ENCODE measurements around the gene TMEM143.

The TMEM143 gene

GRCh38 chr19:48353677-48354076 is 10.1 kb downstream of the TMEM143 start:
- no peak for TF ChIP-seq CTCF (IDR thresholded peaks at IDR 0.05; ENCODE audit: low read depth, low read length)
- TF ChIP-seq EZH2phosphoT487 (IDR thresholded peaks at IDR 0.05; ENCODE audit: low read depth), result no peak
- Histone ChIP-seq H3K36me3 (replicated peaks; ENCODE audit: low read depth, low read length) (peaks cover 2% of the 10 kb centered on the region), H3K9me3 (ENCODE audit: insufficient read depth, low read length) (no peaks in the 10 kb centered on the region), H3K4me1 (ENCODE audit: low read length) (no peaks in the 10 kb centered on the region), H3K27ac (ENCODE audit: low read length) (no peak overlapping the region), H3K27me3 (ENCODE audit: low read depth, low read length) (no peaks in the 10 kb centered on the region), H3K4me3 (ENCODE audit: low read length) (no peak overlapping the region), H3K4me2 (ENCODE audit: low read length) (no peak overlapping the region), H3K9ac (ENCODE audit: low read length) (no peak overlapping the region), H3K79me2 (ENCODE audit: low read length) (no peaks in the 10 kb centered on the region), H4K20me1 (ENCODE audit: insufficient read depth, low read length) (no peaks in the 10 kb centered on the region), H2AFZ (ENCODE audit: low read depth, low read length) (no peak overlapping the region)

DNA sequence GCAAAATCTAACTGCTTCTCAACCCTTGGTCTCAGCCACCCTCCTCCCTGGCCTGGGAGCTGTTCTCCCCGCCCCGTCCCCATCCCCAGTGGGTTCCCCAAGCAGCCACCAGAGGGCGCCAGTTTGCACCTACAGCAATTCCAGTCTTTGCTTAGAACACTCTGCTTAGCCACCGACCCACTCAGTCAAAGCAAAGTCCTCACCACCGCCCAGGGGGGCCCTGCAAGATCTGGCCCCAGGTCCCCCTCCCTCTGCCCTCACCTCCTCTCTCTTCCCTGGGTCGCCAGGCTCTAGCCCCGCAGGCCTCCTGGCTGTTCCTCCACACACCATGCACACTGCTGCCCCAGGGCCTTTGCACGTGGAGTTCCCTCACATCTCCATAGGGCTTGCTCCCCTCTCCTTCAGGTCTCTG is 12.4 kb downstream of the TMEM143 start:
- no peak overlapping the region for H3K27ac ChIP-seq (ENCODE audit: low read length)
- H3K9me3 ChIP-seq (ENCODE audit: insufficient read depth, low read length), result no peaks in the 10 kb centered on the region
- H3K4me1 ChIP-seq (ENCODE audit: low read length), result no peaks in the 10 kb centered on the region
- peak; percentile 92 for TF ChIP-seq CTCF (IDR thresholded peaks at IDR 0.05; ENCODE audit: low read depth, low read length)
- TF ChIP-seq EZH2phosphoT487 (IDR thresholded peaks at IDR 0.05; ENCODE audit: low read depth), result no peak
- H3K27me3 ChIP-seq (ENCODE audit: low read depth, low read length), result no peaks in the 10 kb centered on the region
- no peak overlapping the region for H2AFZ ChIP-seq (ENCODE audit: low read depth, low read length)
- no peak overlapping the region for H3K4me3 ChIP-seq (ENCODE audit: low read length)
- H3K79me2 ChIP-seq (ENCODE audit: low read length), result no peaks in the 10 kb centered on the region
- H4K20me1 ChIP-seq (ENCODE audit: insufficient read depth, low read length), result no peaks in the 10 kb centered on the region
- H3K36me3 ChIP-seq (replicated peaks; ENCODE audit: low read depth, low read length), result no peaks in the 10 kb centered on the region
- H3K4me2 ChIP-seq (ENCODE audit: low read length), result no peak overlapping the region
- H3K9ac ChIP-seq (ENCODE audit: low read length), result no peak overlapping the region

- Histone ChIP-seq H3K4me2 (ENCODE audit: low read length) (no peak overlapping the region), H3K4me1 (ENCODE audit: low read length) (no peaks in the 10 kb centered on the region), H3K27ac (ENCODE audit: low read length) (no peak overlapping the region), H3K9ac (ENCODE audit: low read length) (no peak overlapping the region), H3K36me3 (replicated peaks; ENCODE audit: low read depth, low read length) (no peaks in the 10 kb centered on the region), H3K4me3 (ENCODE audit: low read length) (no peak overlapping the region), H3K79me2 (ENCODE audit: low read length) (no peaks in the 10 kb centered on the region), H4K20me1 (ENCODE audit: insufficient read depth, low read length) (no peaks in the 10 kb centered on the region), H3K9me3 (ENCODE audit: insufficient read depth, low read length) (no peaks in the 10 kb centered on the region), H2AFZ (ENCODE audit: low read depth, low read length) (no peak overlapping the region), H3K27me3 (ENCODE audit: low read depth, low read length) (no peaks in the 10 kb centered on the region)
- no peak for TF ChIP-seq CTCF (IDR thresholded peaks at IDR 0.05; ENCODE audit: low read depth, low read length)
- TF ChIP-seq EZH2phosphoT487 (IDR thresholded peaks at IDR 0.05; ENCODE audit: low read depth), result no peak
Observed at GRCh38 chr19:48350856-48351255, 12.9 kb downstream of the TMEM143 start.

- H3K27ac ChIP-seq (ENCODE audit: low read length), result no peak overlapping the region
- no peaks in the 10 kb centered on the region for H3K36me3 ChIP-seq (replicated peaks; ENCODE audit: low read depth, low read length)
- H3K9ac ChIP-seq (ENCODE audit: low read length), result no peak overlapping the region
- no peaks in the 10 kb centered on the region for H3K79me2 ChIP-seq (ENCODE audit: low read length)
- no peaks in the 10 kb centered on the region for H3K9me3 ChIP-seq (ENCODE audit: insufficient read depth, low read length)
- no peaks in the 10 kb centered on the region for H3K27me3 ChIP-seq (ENCODE audit: low read depth, low read length)
- H3K4me1 ChIP-seq (ENCODE audit: low read length), result no peaks in the 10 kb centered on the region
- no peak overlapping the region for H2AFZ ChIP-seq (ENCODE audit: low read depth, low read length)
- H3K4me2 ChIP-seq (ENCODE audit: low read length), result no peak overlapping the region
- no peak for TF ChIP-seq CTCF (IDR thresholded peaks at IDR 0.05; ENCODE audit: low read depth, low read length)
- TF ChIP-seq EZH2phosphoT487 (IDR thresholded peaks at IDR 0.05; ENCODE audit: low read depth), result no peak
- H4K20me1 ChIP-seq (ENCODE audit: insufficient read depth, low read length), result no peaks in the 10 kb centered on the region
- H3K4me3 ChIP-seq (ENCODE audit: low read length), result no peak overlapping the region
Observed at GRCh38 chr19:48348737-48349136, 15.0 kb downstream of the TMEM143 start.

All from OCI-LY3 (cell line).